Kasumi-1 (cell line): ENCODE data around the gene GOLPH3.
"Not testable (repeated sequence)": the region's sequence is repeated elsewhere in the genome, so short reads cannot be mapped to it uniquely, and the experiment has no call there.

ENCODE experiments used
- DNase-seq, 2 experiments: peaks; one replicate each; lab custom pipeline; 2025; lab: John Stamatoyannopoulos, UW

GOLPH3 gene

GRCh38 chr5:32135086-32135485 is 39.0 kb downstream of the GOLPH3 start:
- no peak for DNase-seq

GRCh38 chr5:32132757-32133156 is 41.4 kb downstream of the GOLPH3 start:
- no peak for DNase-seq

DNA sequence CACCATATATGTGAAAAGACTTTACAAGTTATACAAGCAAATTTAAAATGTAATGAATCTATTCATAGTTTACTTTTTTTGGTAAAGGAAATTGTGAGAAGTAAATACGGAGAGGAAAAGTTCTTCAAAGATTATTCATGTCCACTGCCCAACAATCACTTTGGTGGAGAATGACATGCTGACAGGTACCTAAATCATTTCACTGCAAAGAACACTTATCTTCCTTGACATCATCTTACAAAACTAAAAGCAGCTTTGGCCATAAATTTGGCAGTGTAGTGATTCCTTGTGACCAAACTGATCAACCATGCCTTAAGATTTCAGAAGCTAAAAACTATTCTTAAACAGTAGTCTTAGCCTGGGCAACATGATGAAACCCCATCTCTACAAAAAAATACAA is 42.5 kb downstream of the GOLPH3 start:
- no peak for DNase-seq

DNA sequence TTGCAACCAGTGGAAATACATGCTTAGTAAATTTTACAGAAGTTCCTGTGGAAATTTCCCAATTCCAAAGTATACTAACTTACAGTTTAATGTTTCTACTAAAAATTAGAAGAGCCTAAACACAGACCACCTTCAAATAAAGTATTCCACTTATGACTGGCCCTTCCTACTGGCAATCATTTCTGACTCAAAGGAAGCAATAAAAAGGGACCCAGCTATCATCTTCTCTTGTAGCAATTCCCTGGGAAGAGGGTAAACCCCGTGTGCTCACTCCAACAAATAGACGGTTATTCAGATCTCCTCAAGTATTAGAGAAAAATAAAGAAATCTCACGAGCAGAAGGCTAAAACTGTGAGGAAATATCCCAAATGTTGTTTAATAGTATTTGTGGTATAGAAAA is 43.3 kb downstream of the GOLPH3 start:
- DNase-seq, result no peak

- DNase-seq, result no peak
Observed at GRCh38 chr5:32129074-32129598, 45.0 kb downstream of the GOLPH3 start.

GRCh38 chr5:32127711-32128110 is 46.4 kb downstream of the GOLPH3 start:
- no peak for DNase-seq

DNA sequence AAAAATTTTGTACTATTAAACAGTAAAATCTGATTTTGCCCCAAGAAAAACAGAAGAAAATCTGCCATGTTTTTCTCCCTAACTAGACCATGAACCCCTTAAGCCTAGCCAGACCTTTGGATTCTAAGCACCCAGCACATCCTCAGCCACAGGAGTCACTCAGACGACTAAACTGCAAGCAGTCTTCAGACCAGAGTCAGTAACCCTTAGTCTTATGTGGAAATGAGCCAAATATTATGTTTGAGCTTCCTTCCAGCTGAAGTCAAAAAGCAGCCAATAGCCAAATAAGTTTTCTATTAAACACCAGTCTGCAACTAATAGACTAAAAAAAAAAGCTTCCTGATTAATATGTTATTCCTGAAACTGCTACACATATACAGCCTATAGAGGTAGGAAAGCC is 47.4 kb downstream of the GOLPH3 start:
- DNase-seq, result no peak

DNA sequence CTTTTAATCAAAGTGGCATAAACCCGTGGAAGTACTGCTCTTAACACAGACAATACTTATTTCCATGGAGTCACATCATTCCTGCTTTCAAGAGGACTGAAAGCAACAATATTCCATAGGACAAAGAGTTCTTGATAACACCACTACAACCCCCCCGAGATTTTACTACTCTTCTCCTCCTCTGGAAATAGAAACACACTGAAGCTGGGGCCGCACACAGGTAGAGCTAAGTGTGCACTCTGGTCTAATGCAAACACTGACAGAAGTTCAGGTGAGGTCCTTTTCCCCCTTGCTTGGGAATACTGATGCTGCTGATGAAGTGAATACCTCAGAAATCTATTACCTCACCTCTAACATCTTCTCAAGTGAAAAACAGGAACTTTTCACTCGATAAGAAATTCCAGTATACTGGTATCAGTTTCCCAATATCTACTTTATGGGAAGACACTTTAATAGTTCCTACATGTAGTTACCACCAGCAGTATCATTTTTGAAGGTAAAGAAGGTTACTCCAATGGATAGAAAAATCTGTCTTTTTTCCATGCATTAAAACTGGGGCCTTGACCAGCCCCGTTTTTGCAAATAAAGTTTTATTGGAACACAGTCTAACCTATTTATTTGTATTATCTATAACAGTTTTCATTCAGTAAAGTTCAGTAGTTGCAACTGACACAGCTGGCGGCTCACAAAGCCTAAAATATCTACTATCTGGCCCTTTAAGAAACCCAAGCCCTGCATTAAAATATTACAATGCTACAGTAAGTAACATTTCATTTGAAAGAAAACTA is 50.0 kb downstream of the GOLPH3 start:
- no peak for DNase-seq

DNA sequence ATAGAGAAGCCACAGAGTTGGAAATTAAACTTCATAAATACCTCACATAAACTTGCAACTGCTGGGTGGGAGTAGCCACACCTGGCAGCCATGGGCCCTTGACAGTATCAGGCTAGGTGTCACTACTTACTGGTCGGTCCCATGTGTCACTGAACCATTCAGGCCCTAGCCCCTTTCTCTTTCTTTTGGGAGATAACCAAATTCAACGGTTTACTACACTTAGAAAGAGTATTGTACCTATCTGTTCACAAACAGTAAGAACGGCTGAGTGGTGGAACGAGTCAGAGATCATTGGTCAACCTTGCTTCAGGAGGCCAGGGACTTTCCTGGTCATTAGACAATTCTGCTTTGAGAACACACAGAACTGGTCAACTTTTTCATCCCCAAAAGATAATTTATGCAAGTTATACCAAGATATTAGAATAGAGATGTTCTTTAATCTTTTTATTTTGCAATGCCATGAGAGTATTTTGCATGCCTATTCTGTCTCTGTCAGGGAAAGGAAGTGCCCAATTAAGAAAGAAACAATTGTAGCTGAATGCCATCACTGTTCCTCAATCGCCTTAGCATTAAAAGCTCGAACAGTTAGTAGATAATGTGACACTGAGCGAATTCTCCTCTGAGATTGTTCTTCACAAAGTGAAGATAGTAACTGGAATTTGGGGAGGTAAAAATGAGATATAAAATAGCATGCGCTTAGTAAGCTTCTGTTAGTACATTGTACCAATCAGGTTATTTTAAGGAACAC is 50.9 kb downstream of the GOLPH3 start:
- no peak for DNase-seq

DNA sequence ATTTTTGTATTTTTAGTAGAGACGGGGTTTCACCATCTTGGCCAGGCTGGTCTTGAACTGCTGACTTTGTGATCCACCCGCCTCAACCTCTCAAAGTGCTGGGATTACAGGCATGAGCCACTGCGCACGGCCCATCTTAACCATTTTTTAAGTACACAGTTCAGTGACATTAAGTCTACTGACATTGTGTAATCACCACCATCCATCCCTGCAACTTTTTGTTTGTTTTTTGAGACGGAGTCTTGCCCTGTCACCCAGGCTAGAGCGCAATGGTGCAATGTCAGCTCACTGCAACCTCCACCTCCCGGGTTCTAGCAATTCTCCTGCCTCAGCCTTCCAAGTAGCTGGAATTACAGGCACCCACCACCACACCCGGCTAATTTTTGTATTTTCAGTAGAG is 55.2 kb downstream of the GOLPH3 start:
- not testable (repeated sequence) for DNase-seq

- DNase-seq, result no peak
Observed at GRCh38 chr5:32116574-32117313, 57.4 kb downstream of the GOLPH3 start.

GRCh38 chr5:32115985-32116384 is 58.1 kb downstream of the GOLPH3 start:
- no peak for DNase-seq

DNA sequence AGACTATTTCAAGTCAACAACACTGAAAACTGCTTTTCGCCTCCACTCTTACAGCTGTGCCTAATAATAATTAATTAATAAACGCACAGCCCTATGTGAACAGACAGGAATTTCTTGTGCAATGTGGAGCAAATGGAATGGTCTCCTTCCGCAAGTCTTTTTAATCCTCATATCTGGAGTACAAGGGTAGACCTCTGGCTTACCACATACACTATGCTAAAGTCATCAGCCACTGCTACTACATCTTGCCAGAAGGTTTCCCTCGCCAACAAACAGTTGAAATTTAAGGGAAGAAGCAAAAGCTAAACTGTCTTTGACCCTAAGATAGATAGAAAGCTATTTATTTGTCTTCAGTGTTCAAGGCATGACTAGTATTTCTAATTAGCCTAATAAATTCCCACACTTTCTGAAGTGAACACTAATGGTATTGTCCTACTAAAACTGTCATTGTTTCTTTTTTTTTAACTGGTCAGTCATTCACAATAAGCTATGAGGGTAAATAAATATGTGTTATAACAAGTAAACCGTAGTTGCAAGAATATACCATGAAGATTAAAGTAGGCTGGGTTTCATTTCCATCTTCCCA is 63.9 kb downstream of the GOLPH3 start:
- no peak for DNase-seq

DNA sequence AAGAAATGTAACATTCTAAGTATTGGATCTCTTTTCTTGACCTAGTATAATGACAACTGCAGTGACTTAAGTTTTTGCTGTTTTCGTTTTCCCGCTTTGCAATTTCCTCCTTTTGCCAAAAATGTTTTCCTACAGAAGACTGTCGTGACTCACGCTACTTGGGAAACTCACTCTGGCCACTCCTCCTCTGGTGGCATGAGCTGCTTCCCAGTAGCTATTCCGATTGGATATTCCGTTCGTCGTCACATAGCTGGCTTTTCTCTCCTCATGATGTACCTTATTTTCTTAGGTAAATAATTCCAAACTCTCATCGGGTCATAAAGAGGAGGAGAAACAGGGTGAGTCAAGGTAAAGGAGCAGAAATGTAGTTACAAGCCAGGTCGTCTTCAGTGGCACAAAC is 64.9 kb downstream of the GOLPH3 start:
- no peak for DNase-seq

DNA sequence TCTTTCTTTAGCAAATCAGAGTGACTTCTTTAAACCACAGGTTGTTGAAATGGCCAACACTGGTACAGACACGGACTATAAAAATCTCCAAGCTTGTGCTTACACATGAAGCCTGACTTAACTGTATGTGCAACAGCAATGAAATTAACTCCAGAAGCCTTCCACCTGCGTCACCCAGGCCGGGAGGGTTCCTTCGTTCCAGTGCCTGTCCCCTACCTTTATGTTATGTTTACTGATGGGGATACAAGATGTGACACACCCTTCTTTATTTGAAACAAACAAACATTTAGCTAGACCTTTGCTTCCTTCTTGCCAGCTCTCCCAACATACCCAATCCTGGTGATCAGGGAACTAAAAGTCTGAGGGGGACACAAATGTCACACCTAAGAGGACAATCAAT is 66.0 kb downstream of the GOLPH3 start:
- DNase-seq, result no peak

- DNase-seq, result no peak
Observed at GRCh38 chr5:32107291-32107690, 66.8 kb downstream of the GOLPH3 start.

GRCh38 chr5:32103521-32103920 is 70.6 kb downstream of the GOLPH3 start:
- DNase-seq, result no peak

DNA sequence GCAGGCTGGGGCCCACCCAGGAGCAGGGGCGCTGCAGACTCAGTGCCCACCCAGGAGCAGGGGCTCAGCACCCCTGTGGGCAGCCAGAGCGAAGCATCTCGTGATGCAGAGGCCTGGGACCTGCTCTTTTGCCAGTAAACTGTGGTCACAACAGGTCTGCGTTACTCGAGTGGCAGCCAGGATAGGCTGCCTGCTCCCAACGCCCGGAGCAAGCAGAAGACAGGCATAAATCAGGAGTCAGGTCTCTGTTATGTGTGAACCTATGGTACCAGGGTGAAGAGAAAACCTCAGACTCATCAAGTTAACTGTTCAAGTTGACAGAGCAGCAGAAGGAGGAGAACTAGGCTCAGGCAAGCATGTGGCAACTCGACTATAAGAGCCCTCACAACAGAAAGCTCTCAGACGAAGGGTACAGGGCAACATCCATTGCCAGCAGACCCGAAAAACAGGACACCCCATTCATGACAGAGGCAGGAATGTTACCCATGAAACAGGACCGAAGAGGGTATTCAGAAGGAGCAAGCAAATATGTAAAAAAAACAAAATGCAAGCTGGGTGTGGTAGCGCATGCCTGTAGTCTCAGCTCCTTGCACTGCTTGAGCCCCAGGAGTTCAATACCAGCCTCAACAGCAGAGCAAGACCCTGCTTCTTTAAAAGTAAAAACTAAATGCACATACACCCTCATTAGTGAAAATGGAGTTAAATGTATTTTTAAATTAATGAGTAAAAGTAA is 71.7 kb downstream of the GOLPH3 start:
- no peak for DNase-seq

- no peak for DNase-seq
Observed at GRCh38 chr5:32100691-32101302, 73.3 kb downstream of the GOLPH3 start.

DNA sequence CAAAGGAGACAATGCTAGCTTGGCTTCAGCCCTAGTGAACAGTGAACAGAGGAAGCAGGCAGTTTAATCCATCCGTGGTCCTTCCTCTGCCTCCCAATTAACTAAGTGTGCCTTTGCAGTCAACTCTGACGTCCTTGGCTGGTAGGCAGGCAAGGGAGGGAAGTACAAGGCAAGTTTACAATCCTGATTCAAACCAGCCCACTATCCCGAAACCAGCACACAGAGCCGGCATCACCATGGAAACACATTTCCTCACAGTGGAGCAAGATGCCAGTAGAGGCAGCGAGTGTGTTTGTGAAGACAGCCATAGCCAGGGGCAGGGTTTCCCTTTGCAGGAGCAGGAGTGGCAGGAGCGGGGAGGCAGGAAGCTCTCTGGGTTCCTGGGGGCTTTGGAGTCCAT is 73.9 kb downstream of the GOLPH3 start:
- no peak for DNase-seq

GRCh38 chr5:32099486-32100035 is 74.6 kb downstream of the GOLPH3 start:
- no peak for DNase-seq
